ENCODE results near the gene ANO7. TPM values are rescaled to one million over a fixed set of nuclear protein-coding genes. Genes with fewer than 3 reads are reported as not detected.

Gene ANO7
- total and polyA plus RNA-seq, 3 experiments from 2014 or later: 0.83 to 0.86 TPM; not detected in 1

DNA sequence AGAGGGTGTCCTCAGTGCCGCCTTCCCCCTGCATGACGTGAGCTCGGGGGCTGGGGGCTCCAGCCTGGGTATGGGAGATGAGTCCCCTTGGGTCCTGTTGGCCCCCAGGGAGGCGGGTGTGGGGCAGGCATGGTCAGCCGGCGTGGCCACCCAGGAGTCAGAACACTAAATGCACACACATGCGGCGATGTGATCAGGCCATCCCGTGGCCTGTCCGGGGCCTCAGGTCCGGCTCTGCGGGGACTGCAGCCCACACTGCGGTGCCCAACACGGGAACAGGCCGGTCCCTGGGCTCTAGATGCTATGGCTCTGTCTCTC is 13.8 kb downstream of the ANO7 start:
- H3K36me3 Mint-ChIP-seq: no peaks in the 10 kb centered on the region
- no peak overlapping the region for H3K27ac Mint-ChIP-seq
- no peaks in the 10 kb centered on the region for H3K4me1 ChIP-seq (ENCODE audit: insufficient read depth, low read length)
- CTCF ChIA-PET: interaction anchor here (1.2 kb wide), 1 partner anchor 688 kb away, joined by 3 read pairs; no protein-coding TSS in a partner anchor
- POLR2A ChIA-PET: no interaction called here
- DNase-seq: no peak
- H3K27me3 Mint-ChIP-seq: no peaks in the 10 kb centered on the region
- H3K9me3 ChIP-seq (ENCODE audit: low read length): no peaks in the 10 kb centered on the region
- H3K27me3 ChIP-seq (ENCODE audit: insufficient read depth, low read length, poor library complexity, severe bottlenecking): no peaks in the 10 kb centered on the region
- no peaks in the 10 kb centered on the region for H3K36me3 ChIP-seq (ENCODE audit: insufficient read depth, low read length)
- no peak overlapping the region for H3K4me3 Mint-ChIP-seq
- no peak overlapping the region for H3K4me3 ChIP-seq (ENCODE audit: low read length)
- H3K9me3 Mint-ChIP-seq: no peaks in the 10 kb centered on the region
- H3K4me1 Mint-ChIP-seq: no peaks in the 10 kb centered on the region
- no peak overlapping the region for H3K27ac ChIP-seq (ENCODE audit: low read depth, low read length)

DNA sequence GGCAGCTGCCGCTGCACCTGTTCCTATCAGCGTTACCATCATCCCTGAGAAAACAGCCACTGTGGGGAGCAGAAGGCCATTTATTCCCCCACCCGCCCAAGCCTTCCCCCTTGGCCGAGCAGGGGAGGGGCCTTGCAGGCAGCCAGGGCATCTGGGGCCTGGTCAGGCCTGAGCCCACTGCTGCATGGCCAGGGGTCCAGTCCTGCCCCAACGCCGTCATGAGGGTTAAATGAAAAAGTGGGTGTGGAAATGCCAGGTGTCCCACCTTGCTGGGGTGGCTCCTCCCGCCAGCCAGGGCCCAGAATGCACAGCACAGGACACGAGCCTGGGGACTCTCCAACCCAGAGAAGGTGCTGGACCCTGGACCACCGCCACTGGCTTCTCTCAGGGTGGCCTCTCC is 14.2 kb downstream of the ANO7 start:
- POLR2A ChIA-PET: no interaction called here
- Mint-ChIP-seq H3K36me3 (no peaks in the 10 kb centered on the region), H3K4me1 (no peaks in the 10 kb centered on the region), H3K9me3 (no peaks in the 10 kb centered on the region), H3K27me3 (peaks cover 0 to 1% of the 10 kb centered on the region in 2 donors), H3K27ac (no peak overlapping the region), H3K4me3 (no peak overlapping the region)
- Histone ChIP-seq H3K27me3 (ENCODE audit: insufficient read depth, low read length, poor library complexity, severe bottlenecking) (no peaks in the 10 kb centered on the region), H3K4me3 (ENCODE audit: low read length) (no peak overlapping the region), H3K27ac (ENCODE audit: low read depth, low read length) (no peak overlapping the region), H3K36me3 (ENCODE audit: insufficient read depth, low read length) (no peaks in the 10 kb centered on the region), H3K4me1 (ENCODE audit: insufficient read depth, low read length) (no peaks in the 10 kb centered on the region), H3K9me3 (ENCODE audit: low read length) (no peaks in the 10 kb centered on the region)
- DNase-seq: no peak
- CTCF ChIA-PET: interaction anchor here (1.2 kb wide), 1 partner anchor 688 kb away, joined by 3 read pairs; no protein-coding TSS in a partner anchor

DNA sequence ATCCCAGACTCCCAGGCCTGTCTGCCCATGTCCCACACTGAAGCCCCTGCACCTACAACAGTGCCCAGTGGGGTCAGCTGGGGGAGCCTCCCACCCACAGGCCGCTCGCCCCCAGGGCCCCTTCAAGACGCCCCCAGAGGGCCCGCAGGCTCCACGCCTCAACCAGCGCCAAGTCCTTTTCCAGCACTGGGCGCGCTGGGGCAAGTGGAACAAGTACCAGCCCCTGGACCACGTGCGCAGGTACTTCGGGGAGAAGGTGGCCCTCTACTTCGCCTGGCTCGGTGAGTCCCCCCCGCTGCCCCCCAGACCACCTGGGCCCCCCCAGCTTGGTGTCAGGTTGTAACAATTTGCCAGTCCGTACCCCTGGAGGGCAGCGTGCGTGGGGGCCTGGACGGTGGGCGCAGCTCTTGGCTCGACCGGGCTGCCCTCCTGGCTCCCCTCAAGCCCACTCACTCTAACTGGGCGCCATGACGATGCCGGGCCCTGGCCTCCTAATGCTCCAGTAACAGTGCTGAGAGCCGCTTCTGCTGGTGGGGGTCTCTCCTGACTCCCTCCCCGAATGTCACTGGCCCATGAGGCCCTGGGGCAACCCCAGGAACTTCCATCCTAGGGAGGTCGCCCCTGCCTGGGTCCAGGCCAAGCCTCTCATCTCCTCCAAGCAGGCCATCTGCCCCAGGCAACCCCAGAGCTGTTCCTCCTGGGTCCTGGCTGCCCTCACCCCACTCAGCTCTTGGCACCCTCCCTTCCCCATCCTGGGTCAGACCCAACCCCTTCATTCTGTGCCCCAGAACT is 14.9 kb downstream of the ANO7 start:
- no peak for DNase-seq
- H3K4me1 Mint-ChIP-seq: no peaks in the 10 kb centered on the region
- no peaks in the 10 kb centered on the region for H3K36me3 Mint-ChIP-seq
- peaks cover 0 to 2% of the 10 kb centered on the region in 2 donors for H3K27me3 Mint-ChIP-seq
- Histone ChIP-seq H3K27ac (ENCODE audit: low read depth, low read length) (no peak overlapping the region), H3K4me3 (ENCODE audit: low read length) (no peak overlapping the region), H3K27me3 (ENCODE audit: insufficient read depth, low read length, poor library complexity, severe bottlenecking) (no peaks in the 10 kb centered on the region), H3K9me3 (ENCODE audit: low read length) (no peaks in the 10 kb centered on the region), H3K36me3 (ENCODE audit: insufficient read depth, low read length) (no peaks in the 10 kb centered on the region), H3K4me1 (ENCODE audit: insufficient read depth, low read length) (no peaks in the 10 kb centered on the region)
- H3K27ac Mint-ChIP-seq: no peak overlapping the region
- POLR2A ChIA-PET: no interaction called here
- H3K9me3 Mint-ChIP-seq: no peaks in the 10 kb centered on the region
- no peak overlapping the region for H3K4me3 Mint-ChIP-seq
- CTCF ChIA-PET: no interaction called here

DNA sequence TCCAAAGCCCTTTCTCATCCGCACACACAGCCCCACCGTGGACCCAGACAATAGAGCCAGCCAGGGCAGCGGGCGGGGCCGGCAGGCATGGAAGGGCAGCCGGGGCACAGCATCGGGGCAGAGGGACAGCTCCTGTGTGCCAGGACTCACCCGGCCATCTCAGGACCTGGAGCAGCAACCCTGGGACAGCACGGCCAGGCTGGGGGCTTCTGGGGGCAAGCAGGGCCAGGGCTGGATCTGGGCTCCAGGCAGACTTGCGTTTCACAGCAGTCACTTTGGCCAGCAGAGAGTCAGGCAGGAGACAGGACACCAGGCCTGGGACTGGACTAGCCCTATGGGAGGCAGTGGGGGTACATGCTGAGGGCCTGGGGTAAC is 15.5 kb downstream of the ANO7 start:
- H3K4me3 ChIP-seq (ENCODE audit: low read length): no peak overlapping the region
- Mint-ChIP-seq H3K27me3 (peaks cover 0 to 2% of the 10 kb centered on the region in 2 donors), H3K4me1 (no peaks in the 10 kb centered on the region), H3K4me3 (no peak overlapping the region), H3K9me3 (no peaks in the 10 kb centered on the region), H3K27ac (no peak overlapping the region), H3K36me3 (no peaks in the 10 kb centered on the region)
- H3K4me1 ChIP-seq (ENCODE audit: insufficient read depth, low read length): no peaks in the 10 kb centered on the region
- H3K27ac ChIP-seq (ENCODE audit: low read depth, low read length): no peak overlapping the region
- no peak for DNase-seq
- ChIA-PET POLR2A (no interaction called here), CTCF (no interaction called here)
- no peaks in the 10 kb centered on the region for H3K27me3 ChIP-seq (ENCODE audit: insufficient read depth, low read length, poor library complexity, severe bottlenecking)
- H3K36me3 ChIP-seq (ENCODE audit: insufficient read depth, low read length): no peaks in the 10 kb centered on the region
- H3K9me3 ChIP-seq (ENCODE audit: low read length): no peaks in the 10 kb centered on the region

DNA sequence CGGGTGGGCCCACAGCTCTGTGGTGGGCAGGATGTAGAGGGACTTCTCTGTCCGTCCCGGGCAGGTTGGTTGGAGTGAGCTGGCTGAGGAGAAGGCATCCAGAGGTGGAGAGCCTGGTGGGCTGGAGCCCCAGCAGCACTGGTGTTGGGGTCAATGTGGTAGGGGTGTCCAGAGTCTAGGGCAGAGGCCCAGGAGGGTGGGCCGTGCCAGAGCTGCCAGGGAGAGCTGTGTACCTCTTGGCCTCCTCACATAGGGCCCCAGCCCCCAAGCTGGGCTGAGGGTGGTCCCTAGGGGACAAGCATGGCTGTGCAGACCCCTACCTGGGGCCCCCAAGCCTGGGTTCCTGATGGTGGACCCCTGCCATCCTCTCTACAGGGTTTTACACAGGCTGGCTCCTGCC is 16.0 kb downstream of the ANO7 start:
- no peaks in the 10 kb centered on the region for H3K36me3 ChIP-seq (ENCODE audit: insufficient read depth, low read length)
- Mint-ChIP-seq H3K4me1 (no peaks in the 10 kb centered on the region), H3K4me3 (no peak overlapping the region), H3K9me3 (no peaks in the 10 kb centered on the region), H3K27ac (no peak overlapping the region), H3K27me3 (peaks cover 0 to 2% of the 10 kb centered on the region in 2 donors), H3K36me3 (no peaks in the 10 kb centered on the region)
- CTCF ChIA-PET: no interaction called here
- no peaks in the 10 kb centered on the region for H3K9me3 ChIP-seq (ENCODE audit: low read length)
- H3K4me1 ChIP-seq (ENCODE audit: insufficient read depth, low read length): no peaks in the 10 kb centered on the region
- no peak overlapping the region for H3K27ac ChIP-seq (ENCODE audit: low read depth, low read length)
- DNase-seq: no peak
- POLR2A ChIA-PET: interaction anchor here (0.5 kb wide), 1 partner anchor 126 kb away, joined by 3 read pairs; no protein-coding TSS in a partner anchor
- H3K4me3 ChIP-seq (ENCODE audit: low read length): no peak overlapping the region
- H3K27me3 ChIP-seq (ENCODE audit: insufficient read depth, low read length, poor library complexity, severe bottlenecking): no peaks in the 10 kb centered on the region

DNA sequence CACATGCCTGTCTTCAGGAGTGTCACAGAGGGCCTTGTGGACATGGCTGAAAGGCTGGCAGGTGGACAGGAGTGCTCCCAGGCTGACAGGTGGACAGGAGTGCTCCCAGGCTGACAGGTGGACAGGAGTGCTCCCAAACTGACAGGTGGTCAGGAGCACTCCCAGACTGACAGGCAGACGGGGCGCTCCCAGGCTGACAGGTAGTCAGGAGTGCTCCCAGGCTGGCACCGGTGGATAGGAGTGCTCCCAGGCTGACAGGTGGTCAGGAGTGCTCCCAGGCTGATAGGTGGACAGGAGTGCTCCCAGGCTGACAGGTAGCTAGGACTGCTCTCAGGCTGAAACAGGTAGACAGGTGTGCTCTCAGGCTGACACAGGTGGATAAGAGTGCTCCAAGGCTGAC is 16.6 kb downstream of the ANO7 start:
- Histone ChIP-seq H3K9me3 (ENCODE audit: low read length) (no peaks in the 10 kb centered on the region), H3K4me3 (ENCODE audit: low read length) (no peak overlapping the region), H3K27ac (ENCODE audit: low read depth, low read length) (no peak overlapping the region), H3K36me3 (ENCODE audit: insufficient read depth, low read length) (no peaks in the 10 kb centered on the region), H3K27me3 (ENCODE audit: insufficient read depth, low read length, poor library complexity, severe bottlenecking) (no peaks in the 10 kb centered on the region), H3K4me1 (ENCODE audit: insufficient read depth, low read length) (no peaks in the 10 kb centered on the region)
- peaks cover 0 to 2% of the 10 kb centered on the region in 2 donors for H3K27me3 Mint-ChIP-seq
- no peak overlapping the region for H3K4me3 Mint-ChIP-seq
- peak overlapping the region in 2 of 8 donors; percentile 36 to 60 for H3K27ac Mint-ChIP-seq
- no peak for DNase-seq
- no peaks in the 10 kb centered on the region for H3K36me3 Mint-ChIP-seq
- POLR2A ChIA-PET: interaction anchor here (0.5 kb wide), 1 partner anchor 127 kb away, joined by 3 read pairs; no protein-coding TSS in a partner anchor
- CTCF ChIA-PET: no interaction called here
- no peaks in the 10 kb centered on the region for H3K9me3 Mint-ChIP-seq
- no peaks in the 10 kb centered on the region for H3K4me1 Mint-ChIP-seq

DNA sequence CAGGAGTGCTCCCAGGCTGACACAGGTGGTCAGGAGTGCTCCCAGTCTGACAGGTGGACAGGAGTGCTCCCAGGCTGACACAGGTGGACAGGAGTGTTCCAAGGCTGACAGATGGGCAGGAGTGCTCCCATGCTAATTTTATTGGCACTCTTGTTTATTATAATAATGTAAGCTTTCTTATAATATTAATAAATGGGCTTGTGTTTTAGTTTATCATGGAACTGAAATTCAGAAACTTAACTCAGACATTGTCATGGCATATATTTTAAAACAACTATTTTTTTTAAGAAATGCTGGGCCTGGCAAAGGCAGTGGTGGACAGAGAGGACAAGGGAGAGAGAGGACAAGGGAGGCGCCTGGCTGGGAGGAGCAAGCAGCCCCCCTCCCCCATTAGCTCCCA is 18.7 kb downstream of the ANO7 start:
- H3K4me3 Mint-ChIP-seq: no peak overlapping the region
- no peaks in the 10 kb centered on the region for H3K9me3 ChIP-seq (ENCODE audit: low read length)
- no peaks in the 10 kb centered on the region for H3K27me3 ChIP-seq (ENCODE audit: insufficient read depth, low read length, poor library complexity, severe bottlenecking)
- no peaks in the 10 kb centered on the region for H3K9me3 Mint-ChIP-seq
- no peak overlapping the region for H3K27ac ChIP-seq (ENCODE audit: low read depth, low read length)
- H3K4me1 ChIP-seq (ENCODE audit: insufficient read depth, low read length): no peaks in the 10 kb centered on the region
- peaks cover 0 to 4% of the 10 kb centered on the region in 2 donors for H3K27me3 Mint-ChIP-seq
- H3K27ac Mint-ChIP-seq: no peak overlapping the region
- no peak overlapping the region for H3K4me3 ChIP-seq (ENCODE audit: low read length)
- DNase-seq: no peak
- H3K4me1 Mint-ChIP-seq: no peaks in the 10 kb centered on the region
- no peaks in the 10 kb centered on the region for H3K36me3 ChIP-seq (ENCODE audit: insufficient read depth, low read length)
- POLR2A ChIA-PET: no interaction called here
- CTCF ChIA-PET: no interaction called here
- no peaks in the 10 kb centered on the region for H3K36me3 Mint-ChIP-seq

DNA sequence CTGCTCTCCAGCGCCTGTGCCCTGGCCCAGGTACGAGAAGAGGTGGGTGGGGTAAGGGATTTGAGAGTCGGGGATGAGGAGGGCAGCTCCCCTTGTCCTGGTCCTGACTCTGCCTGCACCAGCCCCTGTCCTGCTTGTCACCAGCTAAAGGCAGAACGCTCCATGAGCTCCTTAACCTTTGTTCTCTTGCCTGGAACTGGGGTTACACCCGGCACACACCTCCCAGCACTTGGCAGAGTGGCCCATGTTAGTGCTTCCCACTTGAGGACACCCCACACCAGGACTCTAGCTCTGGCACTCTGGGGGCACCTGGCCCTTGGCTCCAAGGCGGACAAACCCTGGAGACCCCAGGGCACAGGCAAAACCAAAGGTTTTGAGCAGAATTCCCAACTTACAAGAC is 19.2 kb downstream of the ANO7 start:
- no peak overlapping the region for H3K4me3 Mint-ChIP-seq
- no peak for DNase-seq
- H3K27ac Mint-ChIP-seq: no peak overlapping the region
- CTCF ChIA-PET: no interaction called here
- Histone ChIP-seq H3K27me3 (ENCODE audit: insufficient read depth, low read length, poor library complexity, severe bottlenecking) (no peaks in the 10 kb centered on the region), H3K27ac (ENCODE audit: low read depth, low read length) (no peak overlapping the region), H3K36me3 (ENCODE audit: insufficient read depth, low read length) (no peaks in the 10 kb centered on the region), H3K9me3 (ENCODE audit: low read length) (no peaks in the 10 kb centered on the region), H3K4me1 (ENCODE audit: insufficient read depth, low read length) (no peaks in the 10 kb centered on the region), H3K4me3 (ENCODE audit: low read length) (no peak overlapping the region)
- no peaks in the 10 kb centered on the region for H3K9me3 Mint-ChIP-seq
- H3K27me3 Mint-ChIP-seq: peaks cover 0 to 4% of the 10 kb centered on the region in 2 donors
- no peaks in the 10 kb centered on the region for H3K36me3 Mint-ChIP-seq
- POLR2A ChIA-PET: no interaction called here
- H3K4me1 Mint-ChIP-seq: no peaks in the 10 kb centered on the region
